Measurements from ENCODE around the gene THAP6. TPM values are rescaled to one million over a fixed set of nuclear protein-coding genes. Genes with fewer than 3 reads are reported as not detected.

The THAP6 gene
- total RNA-seq, 2 experiments from 2014 or later, result 16.6 to 19.1 TPM

- intact Hi-C loops (cut with micrococcal nuclease), result no loop called here
- Mint-ChIP-seq H3K9me3 (no peaks in the 10 kb centered on the region), H3K4me1 (ENCODE audit: low read depth) (no peaks in the 10 kb centered on the region), H3K36me3 (ENCODE audit: low read depth) (peaks cover 36% of the 10 kb centered on the region), H3K27ac (no peak overlapping the region), H3K27me3 (no peaks in the 10 kb centered on the region), H3K4me3 (no peak overlapping the region)
- TF ChIP-seq CTCF (IDR thresholded peaks at IDR 0.05), result no peak
- ATAC-seq (no peak), DNase-seq (no peak)
- ChIA-PET CTCF (interaction anchor here (1.5 to 2.4 kb wide), 2 partner anchors 12 to 16 kb away, joined by 7 to 10 read pairs; no protein-coding TSS in a partner anchor), POLR2A (interaction anchor here (1.0 kb wide), 1 partner anchor 37 kb away, joined by 3 read pairs; no protein-coding TSS in a partner anchor)
Measured at GRCh38 chr4:75484190-75484589, 30.1 kb upstream of the THAP6 start.

- TF ChIP-seq CTCF (IDR thresholded peaks at IDR 0.05), result no peak
- peaks cover 6% of the 10 kb centered on the region for H3K4me1 Mint-ChIP-seq (ENCODE audit: low read depth)
- intact Hi-C loops (cut with micrococcal nuclease), result no loop called here
- H3K27ac Mint-ChIP-seq, result no peak overlapping the region
- peaks cover 21% of the 10 kb centered on the region for H3K36me3 Mint-ChIP-seq (ENCODE audit: low read depth)
- ATAC-seq (no peak), DNase-seq (no peak)
- POLR2A ChIA-PET, result no interaction called here
- CTCF ChIA-PET, result no interaction called here
- H3K27me3 Mint-ChIP-seq, result no peaks in the 10 kb centered on the region
- no peaks in the 10 kb centered on the region for H3K9me3 Mint-ChIP-seq
- no peak overlapping the region for H3K4me3 Mint-ChIP-seq
Measured at GRCh38 chr4:75490155-75490554, 24.1 kb upstream of the THAP6 start.

DNA sequence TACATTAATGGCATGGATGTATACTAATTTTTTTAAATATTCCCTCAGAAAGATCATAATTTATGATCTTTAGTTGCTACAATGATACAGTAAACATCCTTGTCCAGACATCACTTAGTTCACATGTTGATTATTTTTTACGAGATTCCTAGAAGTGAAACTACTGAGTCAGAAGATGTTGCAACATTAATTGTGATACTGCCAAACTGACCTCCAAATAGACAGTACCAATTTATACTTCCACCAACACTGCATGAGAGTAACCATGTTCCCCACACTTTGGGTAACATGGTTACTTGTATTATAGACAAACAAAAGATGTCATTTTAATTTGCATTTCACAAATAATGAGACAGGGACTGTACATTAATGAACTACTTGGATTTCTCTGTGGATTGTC lies 19.7 kb upstream of the THAP6 start:
- intact Hi-C loops (cut with micrococcal nuclease), result no loop called here
- H3K27ac Mint-ChIP-seq, result no peak overlapping the region
- no peak overlapping the region for H3K4me3 Mint-ChIP-seq
- peaks cover 38% of the 10 kb centered on the region for H3K36me3 Mint-ChIP-seq (ENCODE audit: low read depth)
- DNase-seq (no peak), ATAC-seq (no peak)
- peaks cover 34% of the 10 kb centered on the region for H3K4me1 Mint-ChIP-seq (ENCODE audit: low read depth)
- H3K9me3 Mint-ChIP-seq, result peaks cover 4% of the 10 kb centered on the region
- POLR2A ChIA-PET, result no interaction called here
- CTCF ChIA-PET, result no interaction called here
- no peaks in the 10 kb centered on the region for H3K27me3 Mint-ChIP-seq
- no peak for TF ChIP-seq CTCF (IDR thresholded peaks at IDR 0.05)

DNA sequence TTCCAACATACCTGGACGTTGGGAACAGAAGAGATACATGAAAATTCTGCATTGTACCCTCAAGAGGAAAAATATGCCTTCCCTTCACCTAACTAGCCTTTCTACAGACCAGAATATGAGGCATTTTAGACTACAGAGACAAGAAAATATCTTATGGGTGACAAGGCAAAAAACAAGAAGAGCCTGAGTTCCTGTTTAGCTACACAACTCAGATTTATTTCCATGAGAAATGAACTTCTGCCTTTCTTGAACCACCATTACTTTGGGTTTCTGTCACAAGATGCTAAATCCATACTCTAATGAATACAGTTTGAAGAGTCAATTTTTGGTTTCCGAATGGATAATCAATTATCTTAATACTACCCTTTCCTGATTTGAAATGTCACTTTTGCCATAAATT lies 18.8 kb upstream of the THAP6 start:
- Mint-ChIP-seq H3K4me1 (ENCODE audit: low read depth) (peaks cover 35% of the 10 kb centered on the region), H3K4me3 (no peak overlapping the region), H3K27ac (no peak overlapping the region), H3K9me3 (peaks cover 4% of the 10 kb centered on the region), H3K36me3 (ENCODE audit: low read depth) (peaks cover 42% of the 10 kb centered on the region), H3K27me3 (no peaks in the 10 kb centered on the region)
- ChIA-PET POLR2A (no interaction called here), CTCF (interaction anchor here (1.4 kb wide), 1 partner anchor 11 kb away, joined by 7 read pairs; no protein-coding TSS in a partner anchor)
- ATAC-seq, result no peak
- no peak for TF ChIP-seq CTCF (IDR thresholded peaks at IDR 0.05)
- intact Hi-C loops (cut with micrococcal nuclease), result no loop called here
- no peak for DNase-seq

DNA sequence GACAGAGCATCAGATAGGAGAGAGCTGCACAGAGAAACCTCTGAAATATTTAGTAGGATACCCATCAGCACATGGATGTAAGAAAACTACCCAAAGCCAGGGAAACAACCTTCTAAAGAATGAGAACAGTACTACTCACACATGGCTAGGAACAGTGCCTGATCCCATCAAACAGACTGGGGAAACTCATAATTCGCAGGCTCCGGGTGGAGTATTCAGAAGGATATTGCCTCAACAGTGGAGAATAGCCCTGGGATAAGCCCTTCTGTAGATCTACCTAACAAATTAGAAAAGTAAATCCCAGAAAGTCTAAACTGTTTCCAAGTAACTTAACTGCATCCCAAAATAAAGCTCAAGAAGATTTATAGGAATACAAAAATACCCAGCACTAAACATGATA lies 17.9 kb upstream of the THAP6 start:
- H3K27ac Mint-ChIP-seq, result no peak overlapping the region
- peaks cover 35% of the 10 kb centered on the region for H3K4me1 Mint-ChIP-seq (ENCODE audit: low read depth)
- ChIA-PET POLR2A (no interaction called here), CTCF (interaction anchor here (1.4 kb wide), 1 partner anchor 12 kb away, joined by 7 read pairs; no protein-coding TSS in a partner anchor)
- ATAC-seq, result no peak
- H3K4me3 Mint-ChIP-seq, result no peak overlapping the region
- no peaks in the 10 kb centered on the region for H3K27me3 Mint-ChIP-seq
- H3K36me3 Mint-ChIP-seq (ENCODE audit: low read depth), result peaks cover 41% of the 10 kb centered on the region
- H3K9me3 Mint-ChIP-seq, result peaks cover 4% of the 10 kb centered on the region
- TF ChIP-seq CTCF (IDR thresholded peaks at IDR 0.05), result no peak
- DNase-seq, result no peak
- intact Hi-C loops (cut with micrococcal nuclease), result no loop called here
